ENCODE measurements around the gene CLEC2L.

GRCh38 chr7:139580435-139580834 lies 57.0 kb downstream of the CLEC2L start:
- no peak for TF ChIP-seq CTCF (conservative IDR thresholded peaks at IDR 0.05; ENCODE audit: low read depth, low read length)
- no peak for TF ChIP-seq EZH2 (IDR thresholded peaks at IDR 0.05; ENCODE audit: borderline replicate concordance, low read depth, low read length, poor library complexity, severe bottlenecking)

All from A673 (cell line).